Adrenal gland (tissue), 5 donors: ENCODE data around the gene SPATA12.

ENCODE experiments used
- CTCF ChIP-seq, 6 experiments: fragments of 450-650 bp in 4 of 6; fragments of 200-600 bp in 2 of 6; sonication (generic) in 1 of 6; IDR thresholded peaks; 1 replicate in 5 of 6; 2 replicates in 1 of 6; pipeline versions ENCODE4 v1.5.1 to v1.8.0; 2016 to 2021; ENCODE audit warnings: antibody characterized with exemption in 6 of 6, mild to moderate bottlenecking in 2 of 6, moderate library complexity in 1 of 6
- POLR2A ChIP-seq, 2 donors: fragments of 450-650 bp; IDR thresholded peaks; one replicate each; pipeline ENCODE4 v1.6.1; 2017; ENCODE audit warnings: antibody characterized with exemption in 2 of 2, mild to moderate bottlenecking in 2 of 2, moderate library complexity in 1 of 2
- donor health status: DM: no; HTN: no; CAD: no.

- TF ChIP-seq CTCF (IDR thresholded peaks at IDR 0.05) (peak; percentile 86 to 93 (median 91)), POLR2A (IDR thresholded peaks at IDR 0.05) (no peak)
Measured at GRCh38 chr3:57100046-57100695, 39.7 kb downstream of the SPATA12 start.
